HG03432 (cell line): ENCODE data around the gene XPO4.
"Not testable (repeated sequence)": the region's sequence is repeated elsewhere in the genome, so short reads cannot be mapped to it uniquely, and the experiment has no call there.

Source experiments
- ATAC-seq: cut with Tn5 transposase; IDR thresholded peaks from one replicate; pipeline ENCODE4 v1.9.1; 2021; ENCODE audit warnings: mild to moderate bottlenecking, moderate library complexity; ENCODE audit not compliant: unreplicated experiment

XPO4 gene

GRCh38 chr13:20902438-20903163, at the start of gene XPO4:
Gene XPO4, minus strand, starts transcription at chr13:20902746. Its CDS starts 8 bp downstream, at chr13:20902738.
- ATAC-seq, result peak; percentile 97

- not testable (repeated sequence) for ATAC-seq
Observed at GRCh38 chr13:20948001-20948400, 45.5 kb upstream of the XPO4 start.

GRCh38 chr13:20945952-20946383, 43.4 kb upstream of the XPO4 start:
- no peak for ATAC-seq

- ATAC-seq, result no peak
Observed at GRCh38 chr13:20942938-20943559, 40.5 kb upstream of the XPO4 start.

GRCh38 chr13:20940511-20940910, 38.0 kb upstream of the XPO4 start:
- ATAC-seq, result not testable (repeated sequence)

- ATAC-seq, result no peak
Observed at GRCh38 chr13:20940083-20940482, 37.5 kb upstream of the XPO4 start.

- no peak for ATAC-seq
Observed at GRCh38 chr13:20939662-20940061, 37.1 kb upstream of the XPO4 start.

- no peak for ATAC-seq
Observed at GRCh38 chr13:20938302-20938701, 35.8 kb upstream of the XPO4 start.

GRCh38 chr13:20927596-20928257, 25.2 kb upstream of the XPO4 start:
- no peak for ATAC-seq

- ATAC-seq, result not testable (repeated sequence)
Observed at GRCh38 chr13:20925395-20925790, 22.8 kb upstream of the XPO4 start.

GRCh38 chr13:20924758-20925394, 22.3 kb upstream of the XPO4 start:
- ATAC-seq, result no peak

GRCh38 chr13:20923272-20923671, 20.7 kb upstream of the XPO4 start:
- no peak for ATAC-seq

- no peak for ATAC-seq
Observed at GRCh38 chr13:20921572-20921971, 19.0 kb upstream of the XPO4 start.

GRCh38 chr13:20915676-20916075, 13.1 kb upstream of the XPO4 start:
- ATAC-seq, result not testable (repeated sequence)

- no peak for ATAC-seq
Observed at GRCh38 chr13:20911037-20911436, 8.5 kb upstream of the XPO4 start.

GRCh38 chr13:20908714-20909497, 6.4 kb upstream of the XPO4 start:
- no peak for ATAC-seq

GRCh38 chr13:20904908-20905307, 2.4 kb upstream of the XPO4 start:
- no peak for ATAC-seq

- ATAC-seq, result no peak
Observed at GRCh38 chr13:20903164-20903475, 574 bp upstream of the XPO4 start.

GRCh38 chr13:20901668-20902437, 693 bp downstream of the XPO4 start:
- ATAC-seq, result peak; percentile 39

GRCh38 chr13:20894245-20894644, 8.3 kb downstream of the XPO4 start:
- ATAC-seq, result no peak
